OCI-LY7 (cell line): Measurements from ENCODE around the gene PPP1R9A. TPM values are rescaled to one million over a fixed set of nuclear protein-coding genes. Genes with fewer than 3 reads are reported as not detected.

Experiments
- BruUV-seq: library from RNA; stranded (reverse); fragments of 400-500 nt; replicated peaks from 2 replicates; lab custom pipeline; 2021; lab: Mats Ljungman, UMichigan
- CTCF ChIA-PET: fragments of 300-600 bp; sonication (Branson Sonifier 250); formaldehyde crosslinking; loops from one replicate; lab custom pipeline; 2022; ENCODE audit warnings: antibody characterized with exemption; ENCODE audit not compliant: unreplicated experiment; lab: Charles Lee
- POLR2A ChIA-PET: fragments of 300-600 bp; sonication (Branson Sonifier 250); formaldehyde crosslinking; loops from one replicate; lab custom pipeline; 2022; ENCODE audit warnings: antibody characterized with exemption; lab: Charles Lee
- DNase-seq: peaks from one replicate; pipeline ENCODE4 v3.0.0-alpha.2; 2015; ENCODE audit warnings: low spot score
- H2AFZ ChIP-seq: fragments of 200-600 bp; sonication (generic), shearing (Covaris generic); 2 replicates; pipeline ENCODE4 v1.6.1; 2014; ENCODE audit warnings: mild to moderate bottlenecking, antibody characterized with exemption, low read length, moderate library complexity
- H3K27ac ChIP-seq: fragments of 200-600 bp; sonication (generic); 2 replicates; pipeline ENCODE4 v1.5.1; 2014; ENCODE audit warnings: mixed run types, low read depth, mild to moderate bottlenecking, moderate library complexity, low read length, inconsistent platforms; ENCODE audit not compliant: poor library complexity, severe bottlenecking
- H3K36me3 ChIP-seq: fragments of 200-600 bp; sonication (generic); 2 replicates; pipeline ENCODE4 v1.6.1; 2014; ENCODE audit warnings: mild to moderate bottlenecking, antibody characterized with exemption, low read length, moderate library complexity, mixed read lengths; ENCODE audit not compliant: insufficient read depth
- H3K4me1 ChIP-seq: fragments of 200-600 bp; sonication (generic); 2 replicates; pipeline ENCODE4 v1.5.1; 2014; ENCODE audit warnings: mild to moderate bottlenecking, low read length; ENCODE audit not compliant: insufficient read depth, poor library complexity, severe bottlenecking
- H3K4me2 ChIP-seq: fragments of 200-600 bp; sonication (generic); 2 replicates; pipeline ENCODE4 v1.6.1; 2014; ENCODE audit warnings: mild to moderate bottlenecking, low read length
- H3K4me3 ChIP-seq: fragments of 200-600 bp; sonication (generic); 2 replicates; pipeline ENCODE4 v1.5.1; 2014; ENCODE audit warnings: mild to moderate bottlenecking, low read depth, low read length; ENCODE audit not compliant: poor library complexity, severe bottlenecking
- H3K79me2 ChIP-seq: fragments of 200-600 bp; sonication (generic); 2 replicates; pipeline ENCODE4 v1.6.1; 2016; ENCODE audit warnings: low read depth, mild to moderate bottlenecking, low read length, moderate library complexity, mixed read lengths; ENCODE audit not compliant: insufficient read depth
- H3K9me2 ChIP-seq: fragments of 200-600 bp; sonication (generic); 2 replicates; pipeline ENCODE4 v1.6.1; 2016; ENCODE audit warnings: mild to moderate bottlenecking, low read length, mixed read lengths; ENCODE audit not compliant: insufficient read depth
- H3K9me3 ChIP-seq: fragments of 200-600 bp; sonication (generic); 2 replicates; pipeline ENCODE4 v1.6.1; 2014; ENCODE audit warnings: mild to moderate bottlenecking, mixed run types, low read length, mixed read lengths
- H4K20me1 ChIP-seq: fragments of 200-600 bp; sonication (generic); 2 replicates; pipeline ENCODE4 v1.6.1; 2014; ENCODE audit warnings: mild to moderate bottlenecking, antibody characterized with exemption, low read length, moderate library complexity, mixed read lengths; ENCODE audit not compliant: insufficient read depth
- EZH2phosphoT487 ChIP-seq: fragments of 200-600 bp; sonication (generic); IDR thresholded peaks from 2 replicates; pipeline ENCODE4 v1.6.1; 2018; ENCODE audit warnings: low read depth, borderline replicate concordance, mild to moderate bottlenecking, mixed run types, antibody characterized with exemption, low read length, moderate library complexity, mixed read lengths
- intact Hi-C: fragments of 100-400 bp; cut with micrococcal nuclease; formaldehyde crosslinking; loops from one replicate; pipeline ENCODE4 v1.10.0; 2022; ENCODE audit not compliant: unreplicated experiment
- total RNA-seq, 2 experiments: library from RNA; depleted of rRNA in 1 of 2; stranded (reverse); fragments of >200 nt in 1 of 2; shearing (Covaris generic) in 1 of 2; gene quantifications; 2 replicates each; pipeline ENCODE4 v1.2.3, GENCODE V29; 2014 to 2022
- TF ChIP-seq, protein P1 (sequence below): fragments of 200-600 bp; sonication (generic); conservative IDR thresholded peaks from 2 replicates; pipeline ENCODE4 v1.5.1; 2014; ENCODE audit warnings: mild to moderate bottlenecking, antibody characterized with exemption, low read length, moderate library complexity, mixed read lengths

The PPP1R9A gene
- total RNA-seq, 2 experiments from 2014 or later = not detected

DNA sequence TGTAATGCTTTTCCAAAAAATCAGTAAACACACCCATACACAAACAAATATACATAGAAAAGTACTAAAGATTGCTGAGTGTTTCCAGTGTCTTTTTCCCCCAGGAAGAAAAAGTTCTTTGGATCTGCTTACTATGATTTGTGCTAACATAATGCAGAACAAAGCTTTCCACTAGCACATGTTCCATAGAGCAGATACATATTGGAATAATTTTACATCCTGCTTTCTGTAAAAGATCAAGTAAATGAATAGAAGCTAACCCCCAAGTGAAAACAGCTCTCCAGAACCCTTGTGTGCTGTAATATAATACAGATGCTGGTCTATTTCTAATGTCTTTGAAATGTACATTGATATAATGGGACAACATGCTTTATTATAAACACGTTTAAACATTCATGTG lies 291.5 kb downstream of the PPP1R9A start:
- POLR2A ChIA-PET = no interaction called here
- no TSS peak for BruUV-seq
- Histone ChIP-seq H2AFZ (no peak overlapping the region), H3K9me3 (no peaks in the 10 kb centered on the region), H3K27ac (no peak overlapping the region), H3K4me1 (no peaks in the 10 kb centered on the region), H3K4me3 (no peak overlapping the region), H3K36me3 (no peaks in the 10 kb centered on the region), H3K9me2 (no peaks in the 10 kb centered on the region), H3K79me2 (no peaks in the 10 kb centered on the region), H3K4me2 (no peak overlapping the region), H4K20me1 (no peaks in the 10 kb centered on the region)
- TF ChIP-seq EZH2phosphoT487 = no peak
- TF ChIP-seq, protein P1, sequence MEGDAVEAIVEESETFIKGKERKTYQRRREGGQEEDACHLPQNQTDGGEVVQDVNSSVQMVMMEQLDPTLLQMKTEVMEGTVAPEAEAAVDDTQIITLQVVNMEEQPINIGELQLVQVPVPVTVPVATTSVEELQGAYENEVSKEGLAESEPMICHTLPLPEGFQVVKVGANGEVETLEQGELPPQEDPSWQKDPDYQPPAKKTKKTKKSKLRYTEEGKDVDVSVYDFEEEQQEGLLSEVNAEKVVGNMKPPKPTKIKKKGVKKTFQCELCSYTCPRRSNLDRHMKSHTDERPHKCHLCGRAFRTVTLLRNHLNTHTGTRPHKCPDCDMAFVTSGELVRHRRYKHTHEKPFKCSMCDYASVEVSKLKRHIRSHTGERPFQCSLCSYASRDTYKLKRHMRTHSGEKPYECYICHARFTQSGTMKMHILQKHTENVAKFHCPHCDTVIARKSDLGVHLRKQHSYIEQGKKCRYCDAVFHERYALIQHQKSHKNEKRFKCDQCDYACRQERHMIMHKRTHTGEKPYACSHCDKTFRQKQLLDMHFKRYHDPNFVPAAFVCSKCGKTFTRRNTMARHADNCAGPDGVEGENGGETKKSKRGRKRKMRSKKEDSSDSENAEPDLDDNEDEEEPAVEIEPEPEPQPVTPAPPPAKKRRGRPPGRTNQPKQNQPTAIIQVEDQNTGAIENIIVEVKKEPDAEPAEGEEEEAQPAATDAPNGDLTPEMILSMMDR = no peak
- no peak for DNase-seq
- intact Hi-C loops = loop anchor here (5.0 kb wide), 1 partner anchor 752 kb away; no protein-coding TSS in a partner anchor
- CTCF ChIA-PET = no interaction called here

DNA sequence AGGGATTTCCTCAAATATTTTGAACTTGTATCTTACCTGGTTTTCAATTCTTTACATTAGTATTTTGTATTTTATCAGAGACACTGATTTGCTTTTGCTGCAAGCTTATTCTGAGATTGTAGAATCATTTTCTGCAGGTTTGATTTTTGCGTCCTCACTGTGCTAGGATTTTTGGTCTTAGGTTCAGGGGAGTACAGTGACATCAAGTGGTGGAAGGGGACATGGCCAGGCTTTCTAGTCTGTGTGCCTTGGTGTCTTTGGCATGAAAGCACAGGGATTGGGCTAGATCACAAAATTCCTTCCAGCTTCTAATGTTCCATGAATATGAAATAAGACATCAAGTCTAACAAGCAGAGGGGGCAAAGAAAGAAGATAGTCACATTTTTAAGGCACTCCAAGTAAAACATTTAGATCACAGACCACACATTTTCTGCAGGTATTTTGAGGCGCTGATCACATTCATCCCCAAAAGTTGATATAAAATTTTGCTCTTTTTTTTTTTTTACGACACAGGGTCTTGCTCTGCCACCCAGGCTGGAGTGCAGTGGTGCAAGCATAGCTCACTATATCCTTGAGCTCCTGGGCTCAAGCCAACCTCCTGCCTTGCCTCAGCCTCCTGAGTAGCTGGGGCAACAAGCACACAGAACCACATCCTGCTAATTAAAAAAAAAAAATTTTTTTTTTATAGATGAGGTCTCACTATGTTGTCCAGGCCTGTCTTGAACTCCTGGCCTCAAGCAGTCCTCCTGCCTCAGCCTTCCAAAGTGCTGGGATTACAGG lies 292.6 kb downstream of the PPP1R9A start:
- H3K79me2 ChIP-seq = no peaks in the 10 kb centered on the region
- POLR2A ChIA-PET = no interaction called here
- H3K9me2 ChIP-seq = no peaks in the 10 kb centered on the region
- H3K4me3 ChIP-seq = no peak overlapping the region
- H4K20me1 ChIP-seq = no peaks in the 10 kb centered on the region
- H3K9me3 ChIP-seq = no peaks in the 10 kb centered on the region
- H3K27ac ChIP-seq = no peak overlapping the region
- CTCF ChIA-PET = no interaction called here
- intact Hi-C loops = loop anchor here (5.0 kb wide), 1 partner anchor 753 kb away; no protein-coding TSS in a partner anchor
- no peaks in the 10 kb centered on the region for H3K36me3 ChIP-seq
- BruUV-seq = no TSS peak
- no peak overlapping the region for H2AFZ ChIP-seq
- DNase-seq = peak; percentile 25
- no peaks in the 10 kb centered on the region for H3K4me1 ChIP-seq
- TF ChIP-seq, protein P1 = peak; percentile 77
- TF ChIP-seq EZH2phosphoT487 = no peak
- no peak overlapping the region for H3K4me2 ChIP-seq

DNA sequence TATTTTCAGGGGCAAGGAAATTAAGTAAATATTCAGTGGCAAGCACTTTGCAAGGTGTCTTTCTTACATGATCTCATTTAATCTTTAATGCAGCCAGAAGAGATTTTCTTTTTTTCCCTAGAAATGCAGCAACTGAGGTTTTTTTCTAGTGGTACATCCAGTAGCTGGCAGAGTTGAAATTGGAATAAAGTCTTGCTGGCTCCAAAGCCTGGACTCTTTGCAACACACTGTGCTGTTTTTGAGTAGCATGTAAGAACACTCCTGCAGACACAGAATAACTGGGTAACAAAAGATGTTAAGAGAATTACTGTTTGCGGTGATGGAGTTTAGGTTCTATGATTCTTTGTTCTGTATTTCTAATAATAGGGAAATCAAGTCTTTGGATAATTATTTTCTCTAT lies 293.3 kb downstream of the PPP1R9A start:
- no peak overlapping the region for H3K4me2 ChIP-seq
- no peak for TF ChIP-seq EZH2phosphoT487
- TF ChIP-seq, protein P1 = no peak
- H4K20me1 ChIP-seq = no peaks in the 10 kb centered on the region
- H3K27ac ChIP-seq = no peak overlapping the region
- no peaks in the 10 kb centered on the region for H3K9me2 ChIP-seq
- intact Hi-C loops = no loop called here
- H3K4me1 ChIP-seq = no peaks in the 10 kb centered on the region
- no peak for DNase-seq
- H3K79me2 ChIP-seq = no peaks in the 10 kb centered on the region
- no peak overlapping the region for H2AFZ ChIP-seq
- ChIA-PET POLR2A (no interaction called here), CTCF (no interaction called here)
- no peaks in the 10 kb centered on the region for H3K36me3 ChIP-seq
- no peak overlapping the region for H3K4me3 ChIP-seq
- no TSS peak for BruUV-seq
- no peaks in the 10 kb centered on the region for H3K9me3 ChIP-seq
